ENCODE results near the gene CDC42BPA. TPM values are rescaled to one million over a fixed set of nuclear protein-coding genes. Genes with fewer than 3 reads are reported as not detected.

Gene CDC42BPA
- total and polyA plus RNA-seq, 9 of the 15 experiments (the other 6 are each of a cell fraction or from before 2014, with no cell fraction given): 8.0 to 77.5 (median 52.1) TPM

- no peak for DNase-seq (ENCODE audit: extremely low read depth in 1 of 4, low spot score in 3 of 4)
- Histone ChIP-seq H3K4me1 (replicated peaks in 1 of 2; ENCODE audit: control insufficient read depth in 2 of 2, insufficient read depth in 2 of 2, low read length in 2 of 2) (peaks cover 0 to 5% of the 10 kb centered on the region in 2 experiments; a peak in 1 of 5 replicates), H2AFZ (ENCODE audit: low read depth, low read length) (no peak overlapping the region), H3K9ac (ENCODE audit: insufficient read depth in 1 of 2, low read depth in 2 of 2, low read length in 2 of 2) (no peak overlapping the region), H3K9me1 (ENCODE audit: control insufficient read depth, insufficient read depth, low read length) (no peaks in the 10 kb centered on the region), H3K9me3 (replicated peaks; ENCODE audit: control insufficient read depth, insufficient read depth, low read depth, low read length) (no peaks in the 10 kb centered on the region), H3K4me2 (ENCODE audit: insufficient read depth, low read length) (no peak overlapping the region), H3K4me3 (no peak overlapping the region), H3K27ac (ENCODE audit: extremely low read depth, low read depth, low read length) (no peak overlapping the region), H3K36me3 (ENCODE audit: control insufficient read depth, insufficient read depth, low read length) (no peaks in the 10 kb centered on the region), H4K20me1 (replicated peaks; ENCODE audit: control insufficient read depth, insufficient read depth, low read length) (no peaks in the 10 kb centered on the region; the same call in 1 of the 2 replicates), H3K79me2 (ENCODE audit: control insufficient read depth, insufficient read depth, low read length) (peaks cover 93% of the 10 kb centered on the region), H3K27me3 (ENCODE audit: control insufficient read depth in 2 of 2, insufficient read depth in 2 of 2, low read length in 2 of 2) (no peaks in the 10 kb centered on the region)
- no peak for FAIRE-seq
- no TSS peak for BruUV-seq (replicated peaks)
- ChIA-PET POLR2A (no interaction called here), CTCF (ENCODE audit: low intra/inter-chr PET ratio) (no interaction called here)
- intact Hi-C loops (cut with micrococcal nuclease) (no loop called here), in situ Hi-C loops (cut with MboI) (no loop called here)
- ATAC-seq: no peak; the same call in 2 of the 3 replicates
- no peak for TF ChIP-seq CEBPG (CRISPR knock-in tag; IDR thresholded peaks at IDR 0.05)
- TF ChIP-seq CEBPG (tag; conservative IDR thresholded peaks at IDR 0.05 in 1 of 2, IDR thresholded peaks at IDR 0.05 in 1 of 2): peak in 1 of 2 experiments; percentile 61; a peak in 2 of 4 replicates
- TF ChIP-seq RBM14 (IDR thresholded peaks at IDR 0.05; ENCODE audit: borderline replicate concordance, insufficient read depth, low read depth, low read length): no peak
- TF ChIP-seq CEBPB (tag; IDR thresholded peaks at IDR 0.05): peak; percentile 32; the same call in 1 of the 2 replicates
- TF ChIP-seq ZNF449 (CRISPR knock-in tag; IDR thresholded peaks at IDR 0.05): no peak
- 79% methylated on average over 2 of the region's 2 CpGs for WGBS (ENCODE audit: insufficient coverage, low coverage, missing lambda C conversion rate)
Observed at GRCh38 chr1:227270554-227270953, 47.7 kb downstream of the CDC42BPA start.
